HG03432 (cell line): ENCODE measurements around the gene GLCE.
"Not testable (repeated sequence)": the region's sequence is repeated elsewhere in the genome, so short reads cannot be mapped to it uniquely, and the experiment has no call there.

Experiments used
- ATAC-seq: cut with Tn5 transposase; IDR thresholded peaks from one replicate; pipeline ENCODE4 v1.9.1; 2021; ENCODE audit warnings: mild to moderate bottlenecking, moderate library complexity; ENCODE audit not compliant: unreplicated experiment

GLCE gene

DNA sequence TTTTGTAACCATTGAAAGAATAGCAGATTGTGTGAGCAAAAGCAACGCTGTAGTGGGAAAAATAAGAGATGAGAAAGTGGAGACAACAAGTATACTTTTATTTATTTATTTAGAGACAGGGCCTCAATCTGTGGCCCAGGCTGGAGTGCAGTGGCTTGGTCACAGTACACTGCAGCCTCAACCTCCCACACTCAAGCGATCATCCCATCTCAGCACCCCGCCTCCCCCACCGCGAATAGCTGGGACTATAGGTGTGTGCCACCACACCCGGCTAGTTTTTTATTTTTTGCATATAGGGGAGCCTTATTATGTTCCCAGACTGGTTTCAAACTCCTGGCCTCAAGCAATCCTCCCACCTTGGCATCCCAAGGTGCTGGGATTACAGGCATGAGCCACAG lies 1.6 kb upstream of the GLCE start:
- no peak for ATAC-seq

- no peak for ATAC-seq
Observed at GRCh38 chr15:69159805-69160140, 662 bp upstream of the GLCE start.

DNA sequence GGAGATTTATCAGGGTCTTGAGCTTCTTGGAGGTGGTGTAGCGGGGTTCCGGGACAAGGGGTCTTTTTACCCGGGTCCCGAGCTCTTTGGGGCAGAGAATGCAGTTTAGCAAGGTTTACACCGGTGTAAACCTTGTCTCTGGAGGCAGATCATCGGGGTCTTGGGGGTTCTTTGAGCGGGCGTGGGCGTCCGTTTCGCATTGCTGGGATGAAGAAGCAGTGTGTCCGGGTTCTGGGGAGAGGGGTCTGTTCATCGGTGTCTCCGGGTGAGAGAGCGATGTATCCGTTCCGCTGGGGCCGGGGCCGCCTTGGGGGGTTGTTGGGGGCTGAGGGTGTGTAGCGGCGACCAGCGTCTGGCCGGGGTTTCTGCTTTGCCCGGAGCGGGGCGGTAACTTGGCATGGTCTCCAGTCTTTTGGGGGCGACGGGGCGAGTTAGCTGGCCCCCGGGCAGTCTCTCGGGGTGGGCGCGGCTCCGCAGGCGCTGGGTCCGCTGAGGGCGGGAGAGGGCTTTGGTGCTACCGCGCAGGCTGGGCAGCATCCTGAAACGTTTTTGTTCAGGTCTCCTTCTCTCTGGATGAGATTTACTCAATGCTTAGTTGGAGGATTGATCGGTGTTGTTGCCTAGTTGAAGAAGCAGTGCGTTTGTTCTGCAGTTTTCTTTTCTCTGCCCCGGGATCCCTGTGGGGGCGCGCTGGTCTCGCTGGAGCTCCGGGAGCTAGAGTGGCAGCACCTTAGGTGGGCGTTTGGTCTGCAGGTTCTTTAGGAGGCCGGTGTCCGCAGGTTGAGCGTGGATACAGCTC lies 843 bp downstream of the GLCE start:
- ATAC-seq: no peak

- ATAC-seq: no peak
Observed at GRCh38 chr15:69161878-69162213, 1.4 kb downstream of the GLCE start.

GRCh38 chr15:69163141-69163669 lies 2.8 kb downstream of the GLCE start:
- no peak for ATAC-seq

DNA sequence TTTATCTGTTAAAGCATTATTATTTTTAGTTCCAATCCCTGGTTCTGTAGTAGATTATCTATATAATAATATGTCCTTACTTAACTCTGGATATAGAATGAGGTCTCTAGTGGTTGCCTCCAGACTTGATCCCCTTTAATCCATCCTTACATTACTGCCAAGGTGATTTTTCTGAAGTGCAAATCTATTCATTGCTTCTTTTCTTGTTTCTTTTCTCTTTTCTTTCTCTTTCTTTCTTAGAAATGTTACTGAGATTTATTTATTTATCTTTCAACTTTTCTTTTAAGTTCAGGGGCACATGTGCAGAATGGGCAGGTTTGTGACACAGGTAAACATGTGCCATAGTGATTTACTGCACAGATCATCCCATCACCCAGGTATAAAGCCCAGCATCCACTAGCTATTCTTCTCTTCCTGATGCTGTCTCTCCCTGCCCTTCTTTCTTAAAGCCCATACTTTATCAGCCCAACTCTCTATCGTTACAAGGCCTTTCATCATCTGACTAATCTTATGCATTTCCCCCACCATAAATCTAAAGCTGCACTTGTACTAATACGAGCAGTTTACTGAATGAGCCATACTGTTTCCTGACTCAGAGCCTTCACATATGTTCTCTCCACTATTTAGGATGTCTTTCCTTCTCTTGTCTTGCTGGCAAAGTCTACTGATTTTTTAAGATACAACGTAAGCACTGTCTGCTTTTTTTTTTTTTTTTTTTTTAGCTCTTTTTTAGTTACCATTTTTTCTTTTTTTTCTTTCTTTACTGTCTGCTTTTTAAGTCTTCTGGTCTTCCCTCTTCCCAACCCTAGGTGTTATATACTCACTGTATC lies 4.6 kb downstream of the GLCE start:
- no peak for ATAC-seq

- ATAC-seq: no peak
Observed at GRCh38 chr15:69165637-69166025, 5.2 kb downstream of the GLCE start.

DNA sequence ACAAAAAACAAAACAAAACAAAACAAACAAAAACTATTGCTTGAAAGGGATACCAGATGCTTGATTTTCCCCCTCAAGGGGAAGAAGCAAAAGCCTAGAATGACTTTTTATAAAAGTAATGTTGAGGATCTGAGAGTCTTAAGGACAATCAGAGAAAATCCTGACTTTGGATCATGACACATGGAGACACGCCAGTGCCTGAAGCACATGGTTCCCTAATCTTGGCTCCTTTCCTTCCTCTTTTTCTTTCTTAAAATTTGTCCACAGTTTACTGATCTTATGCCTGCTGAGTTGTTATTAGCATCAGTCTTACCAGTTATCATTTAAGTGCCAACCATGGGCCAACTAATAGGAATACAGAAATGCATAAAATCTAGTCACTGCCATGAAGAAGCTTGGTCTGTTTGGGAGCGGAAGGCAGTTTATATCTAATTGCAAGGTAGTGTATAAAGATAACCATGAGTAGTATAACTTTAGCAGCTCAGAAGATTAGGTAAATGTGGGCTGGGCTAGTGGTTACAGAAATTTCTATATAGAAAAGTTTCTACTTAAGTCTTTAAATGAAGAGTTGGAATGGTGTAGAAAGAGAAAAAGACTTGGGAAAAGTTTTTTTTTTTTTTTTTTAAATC lies 6.9 kb downstream of the GLCE start:
- ATAC-seq: no peak

DNA sequence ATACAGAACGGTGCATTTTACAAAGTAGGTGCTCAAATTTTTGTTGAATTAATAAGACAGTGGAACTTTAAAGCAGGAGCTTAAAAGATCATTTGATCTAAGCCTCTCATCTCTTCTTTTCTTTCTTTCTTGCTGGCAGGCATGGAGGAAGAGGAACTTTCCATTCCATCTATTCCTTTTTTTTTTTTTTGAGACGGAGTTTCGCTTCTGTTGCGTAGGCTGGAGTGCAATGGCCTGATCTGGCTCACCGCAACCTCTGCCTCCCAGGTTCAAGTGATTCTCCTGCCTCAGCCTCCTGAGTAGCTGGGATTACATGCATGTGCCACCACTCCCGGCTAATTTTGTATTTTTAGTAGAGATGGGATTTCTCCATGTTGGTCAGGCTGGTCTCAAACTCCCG lies 7.9 kb downstream of the GLCE start:
- ATAC-seq: not testable (repeated sequence)

- ATAC-seq: not testable (repeated sequence)
Observed at GRCh38 chr15:69169540-69169939, 9.1 kb downstream of the GLCE start.

GRCh38 chr15:69170597-69170996 lies 10.2 kb downstream of the GLCE start:
- ATAC-seq: no peak

GRCh38 chr15:69172847-69173246 lies 12.4 kb downstream of the GLCE start:
- no peak for ATAC-seq

DNA sequence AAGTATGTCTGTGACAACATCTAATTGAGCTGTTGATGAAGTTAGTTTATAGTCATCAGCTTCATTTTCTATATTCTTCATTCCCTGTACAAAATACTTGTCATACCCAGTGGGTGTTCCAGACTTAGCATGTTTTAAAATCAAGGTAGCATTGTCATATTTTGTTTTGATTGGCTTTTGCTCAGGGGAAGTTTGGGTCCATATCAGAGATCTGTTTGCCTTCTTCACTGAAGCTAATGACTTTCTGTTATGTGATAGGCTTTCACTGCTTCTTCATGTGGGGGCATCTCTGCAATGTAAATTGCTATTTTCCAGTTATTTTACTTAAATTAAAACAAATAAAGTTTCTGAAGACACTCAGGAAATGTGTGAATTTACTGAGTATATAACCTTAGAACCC lies 15.1 kb downstream of the GLCE start:
- ATAC-seq: no peak

DNA sequence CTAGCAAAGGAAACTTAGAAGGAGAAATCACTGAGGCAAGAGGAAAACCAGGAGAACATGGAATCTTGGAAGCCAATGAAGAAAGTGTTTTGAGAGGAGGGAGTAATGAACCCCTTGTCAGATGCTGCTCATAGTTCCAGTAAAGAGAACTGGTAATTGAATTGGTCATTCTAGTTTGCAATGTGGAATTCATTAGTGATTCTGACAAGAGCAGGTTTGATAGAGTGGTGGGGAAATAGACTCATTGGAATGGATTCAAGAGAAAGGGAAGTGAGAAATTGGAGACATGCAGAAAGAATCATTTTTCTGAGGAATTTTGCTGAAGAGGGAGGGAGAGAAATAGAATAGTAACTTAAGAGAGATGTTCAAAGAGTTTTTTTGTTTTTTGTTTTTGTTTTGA lies 21.0 kb downstream of the GLCE start:
- no peak for ATAC-seq

- no peak for ATAC-seq
Observed at GRCh38 chr15:69185216-69185615, 24.8 kb downstream of the GLCE start.

DNA sequence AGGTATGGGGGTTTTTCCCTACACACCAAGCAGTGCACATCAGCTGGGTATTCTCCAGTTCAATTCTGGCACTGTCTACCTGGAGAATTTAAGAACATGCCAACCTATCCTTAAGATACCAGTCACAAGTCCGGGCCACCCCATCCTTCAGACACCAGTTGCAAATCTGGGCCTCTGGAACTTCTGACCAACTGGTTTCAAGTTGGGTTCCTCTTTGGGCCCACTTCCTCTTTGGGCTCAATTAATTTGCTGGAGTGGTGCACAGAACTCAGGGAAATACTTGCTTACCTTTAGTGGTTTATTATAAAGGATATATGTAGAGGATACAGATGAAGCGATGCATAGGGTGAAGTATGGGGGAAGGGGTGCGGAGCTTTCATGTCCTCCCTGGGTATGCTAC lies 25.3 kb downstream of the GLCE start:
- no peak for ATAC-seq

- no peak for ATAC-seq
Observed at GRCh38 chr15:69189157-69189556, 28.7 kb downstream of the GLCE start.

DNA sequence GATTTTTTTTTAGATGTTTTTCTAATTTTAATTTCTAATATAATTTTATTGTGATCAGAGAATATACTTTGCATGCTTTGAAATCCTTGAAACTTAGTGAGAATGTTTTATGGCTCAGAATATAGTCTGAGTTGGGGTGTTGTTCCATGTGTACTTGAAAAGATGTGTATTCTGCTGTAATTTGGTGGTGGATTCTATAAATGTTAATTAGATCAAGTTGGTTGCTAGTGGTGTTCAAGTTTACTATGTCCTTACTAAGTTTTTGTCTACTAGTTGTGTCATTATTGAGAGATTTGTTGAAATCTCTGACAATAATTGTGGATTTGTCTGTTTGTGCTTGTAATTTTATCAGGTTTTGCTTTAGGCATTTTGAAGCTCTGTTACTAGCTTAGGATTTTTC lies 29.7 kb downstream of the GLCE start:
- ATAC-seq: no peak

DNA sequence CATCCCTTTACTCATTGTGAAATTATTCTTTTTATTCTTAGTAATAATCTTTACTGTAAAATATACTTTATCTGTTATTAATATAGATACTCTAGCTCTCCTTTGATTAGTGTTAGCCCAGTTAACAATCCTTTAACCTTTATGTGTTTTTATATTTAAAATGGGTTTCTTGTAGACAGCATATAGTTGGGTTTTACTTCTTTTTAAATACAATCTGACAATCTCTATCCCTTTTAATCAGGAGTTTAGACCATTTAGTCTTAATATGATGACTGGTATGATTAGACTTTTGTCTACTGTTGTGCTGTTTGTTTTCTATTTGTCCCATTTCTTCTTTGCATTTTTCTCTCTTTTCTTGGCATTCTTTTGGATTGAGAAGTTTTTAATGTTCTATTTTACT lies 30.1 kb downstream of the GLCE start:
- ATAC-seq: no peak

GRCh38 chr15:69194025-69194827 lies 33.8 kb downstream of the GLCE start:
- ATAC-seq: no peak

GRCh38 chr15:69194854-69195253 lies 34.4 kb downstream of the GLCE start:
- no peak for ATAC-seq
